COR-L47 (cell line): ENCODE data around the gene NECAB3.

ENCODE experiments used
- DNase-seq: peaks from one replicate; lab custom pipeline; 2025; lab: John Stamatoyannopoulos, UW

The NECAB3 gene

GRCh38 chr20:33609504-33609903 is 64.7 kb downstream of the NECAB3 start:
- DNase-seq: no peak
